GM21786 (cell line): Measurements from ENCODE around the gene SPDYE2B.
"Not testable (repeated sequence)": the region's sequence is repeated elsewhere in the genome, so short reads cannot be mapped to it uniquely, and the experiment has no call there.

Source experiments
- ATAC-seq: cut with Tn5 transposase; IDR thresholded peaks from one replicate; pipeline ENCODE4 v1.9.1; 2021; ENCODE audit not compliant: unreplicated experiment

SPDYE2B gene, protein sequence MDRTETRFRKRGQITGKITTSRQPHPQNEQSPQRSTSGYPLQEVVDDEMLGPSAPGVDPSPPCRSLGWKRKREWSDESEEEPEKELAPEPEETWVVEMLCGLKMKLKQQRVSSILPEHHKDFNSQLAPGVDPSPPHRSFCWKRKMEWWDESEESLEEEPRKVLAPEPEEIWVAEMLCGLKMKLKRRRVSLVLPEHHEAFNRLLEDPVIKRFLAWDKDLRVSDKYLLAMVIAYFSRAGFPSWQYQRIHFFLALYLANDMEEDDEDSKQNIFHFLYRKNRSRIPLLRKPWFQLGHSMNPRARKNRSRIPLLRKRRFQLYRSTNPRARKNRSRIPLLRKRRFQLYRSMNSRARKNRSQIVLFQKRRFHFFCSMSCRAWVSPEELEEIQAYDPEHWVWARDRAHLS

DNA sequence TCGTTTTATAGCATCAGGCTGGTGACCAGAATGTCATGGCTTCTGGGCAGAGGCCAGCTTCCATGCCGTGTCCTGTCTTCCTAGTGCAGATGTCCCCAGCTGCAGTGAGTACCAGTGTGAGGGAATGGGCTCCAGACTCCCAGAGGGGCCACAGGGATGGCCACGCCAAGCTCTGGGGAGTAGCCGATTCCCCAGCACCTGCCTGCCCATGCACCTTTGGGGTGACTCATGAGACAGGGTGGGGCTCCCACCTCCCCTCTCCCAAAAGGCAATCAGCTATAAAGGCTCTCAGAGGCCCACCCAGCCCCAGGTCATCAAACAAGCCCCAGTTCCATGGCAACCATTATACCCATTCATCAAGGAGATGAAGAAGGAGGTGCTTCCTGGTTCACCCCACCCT lies at the start of gene SPDYE2B:
Gene SPDYE2B (plus strand): TSS at position 396 of the 400 bp plus-strand sequence. CDS start 2,030 bp downstream, outside the sequence.
- ATAC-seq, result not testable (repeated sequence)

DNA sequence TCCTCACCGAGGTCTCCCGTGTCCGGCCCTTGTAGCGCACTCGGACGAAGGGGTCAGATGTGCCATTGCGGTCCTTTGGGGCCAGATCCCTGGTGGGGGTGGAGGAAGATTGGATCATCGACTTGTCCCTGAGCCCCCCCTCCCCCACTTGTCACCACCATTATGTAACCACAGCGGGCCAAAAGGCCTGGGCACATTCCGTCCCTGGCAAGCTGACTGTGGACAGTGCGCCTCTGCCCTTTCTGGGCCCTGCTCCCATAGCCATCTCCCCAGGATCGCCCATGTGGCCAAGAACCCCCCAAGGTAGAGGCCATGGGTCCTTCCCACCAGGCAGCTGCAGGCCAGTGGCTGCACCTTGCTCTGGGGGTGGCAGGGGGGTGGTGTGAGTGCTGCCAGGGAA lies 47.8 kb upstream of the SPDYE2B start:
- ATAC-seq, result not testable (repeated sequence)

GRCh38 chr7:102604431-102605145 lies 45.5 kb upstream of the SPDYE2B start:
- ATAC-seq, result not testable (repeated sequence)

- ATAC-seq, result not testable (repeated sequence)
These were observed 43.3 kb upstream of the SPDYE2B start for GRCh38 chr7:102606848-102607247.

GRCh38 chr7:102609734-102610133 lies 40.4 kb upstream of the SPDYE2B start:
- not testable (repeated sequence) for ATAC-seq

DNA sequence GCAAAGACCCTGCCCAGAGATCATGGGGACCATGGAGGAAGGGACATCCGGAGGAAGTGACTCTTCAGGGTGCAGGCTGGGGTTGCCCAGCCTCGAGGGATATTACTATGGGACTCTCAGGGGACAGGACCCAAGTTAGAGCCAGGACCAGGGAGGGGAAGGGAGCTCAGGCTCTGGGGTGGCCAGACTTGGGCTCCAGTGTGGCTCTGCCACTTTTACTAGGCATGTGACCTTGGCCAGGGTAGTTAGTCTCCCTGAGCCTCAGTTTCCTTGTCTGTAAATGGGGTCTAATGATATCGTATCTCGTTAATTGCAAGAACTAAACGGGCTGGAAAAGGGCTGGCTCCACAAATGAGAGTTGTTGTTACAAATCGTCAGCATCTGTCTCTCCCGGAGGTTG lies 39.7 kb upstream of the SPDYE2B start:
- ATAC-seq, result not testable (repeated sequence)

- ATAC-seq, result peak; percentile 39
These were observed 39.0 kb upstream of the SPDYE2B start for GRCh38 chr7:102611013-102611674.

DNA sequence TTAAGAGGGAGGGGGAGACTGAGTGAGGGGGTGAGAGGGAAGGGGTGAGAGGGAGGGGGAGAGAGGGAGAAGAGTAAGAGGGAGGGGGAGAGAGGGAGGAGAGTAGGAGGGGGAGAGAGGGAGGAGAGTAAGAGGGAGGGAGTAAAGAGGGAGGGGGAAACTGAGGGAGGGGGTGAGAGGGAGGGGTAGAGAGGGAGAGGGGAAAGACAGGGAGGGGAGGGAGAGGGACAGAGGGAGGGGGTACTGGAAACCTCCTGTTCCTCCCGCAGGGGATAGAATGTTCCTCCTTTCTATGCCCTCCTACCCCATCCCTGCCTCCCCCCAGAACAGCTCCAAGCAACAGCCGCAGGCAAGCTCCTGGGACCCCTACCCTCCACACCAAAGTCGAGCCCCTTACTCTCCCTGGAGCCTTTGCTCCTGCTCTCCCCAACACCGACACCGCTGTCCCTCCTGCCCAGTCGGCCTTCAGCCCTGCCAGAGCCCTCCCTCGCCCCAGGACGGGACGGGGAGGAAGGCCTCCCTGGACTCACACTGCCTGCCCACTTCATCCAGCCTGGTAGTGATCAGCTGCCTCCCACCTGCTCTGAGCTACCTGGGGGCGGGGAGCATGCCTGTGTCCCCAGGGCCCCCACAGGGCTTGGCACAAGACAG lies 38.3 kb upstream of the SPDYE2B start:
- not testable (repeated sequence) for ATAC-seq

DNA sequence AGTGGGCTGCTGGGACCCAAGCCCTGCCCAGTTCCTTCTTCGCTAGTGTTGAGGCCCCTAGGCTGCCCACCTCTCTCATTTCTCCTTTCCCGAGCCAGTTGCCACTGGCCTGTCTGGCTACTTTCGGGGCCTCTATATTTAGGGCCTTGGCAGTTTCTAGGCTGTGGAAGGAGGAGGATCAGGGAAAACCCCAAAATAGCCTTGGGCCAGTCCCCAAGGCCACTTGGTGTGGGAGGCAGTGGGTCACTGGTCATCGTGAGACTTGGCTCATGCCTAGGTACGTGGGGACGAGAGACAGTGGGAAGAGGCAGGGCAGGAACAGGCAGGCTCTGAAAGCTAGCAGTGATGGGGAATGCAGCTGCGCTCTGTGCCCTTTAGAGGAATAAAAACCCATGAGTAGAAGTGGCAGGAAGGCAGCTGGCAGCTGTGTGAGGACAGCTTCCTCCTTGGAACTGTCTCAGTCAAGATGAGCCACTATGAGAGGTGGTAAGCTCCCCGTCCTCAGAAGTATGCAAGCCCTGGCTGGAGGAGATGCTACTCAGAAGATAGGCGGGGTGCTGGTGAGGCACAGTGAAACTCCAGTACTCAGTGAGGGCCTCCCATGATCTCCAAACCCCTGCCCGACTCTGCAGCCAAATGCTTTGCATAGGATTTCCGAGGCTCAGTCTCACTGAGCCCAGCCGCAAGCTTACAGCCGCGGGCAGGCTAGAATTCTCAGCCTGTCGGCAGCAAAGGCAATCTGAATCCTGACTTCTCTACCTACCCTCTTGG lies 36.4 kb upstream of the SPDYE2B start:
- peak; percentile 59 for ATAC-seq

GRCh38 chr7:102614346-102614697 lies 35.8 kb upstream of the SPDYE2B start:
- peak; percentile 24 for ATAC-seq

GRCh38 chr7:102614873-102615272 lies 35.2 kb upstream of the SPDYE2B start:
- not testable (repeated sequence) for ATAC-seq

GRCh38 chr7:102615930-102616329 lies 34.2 kb upstream of the SPDYE2B start:
- ATAC-seq, result not testable (repeated sequence)

DNA sequence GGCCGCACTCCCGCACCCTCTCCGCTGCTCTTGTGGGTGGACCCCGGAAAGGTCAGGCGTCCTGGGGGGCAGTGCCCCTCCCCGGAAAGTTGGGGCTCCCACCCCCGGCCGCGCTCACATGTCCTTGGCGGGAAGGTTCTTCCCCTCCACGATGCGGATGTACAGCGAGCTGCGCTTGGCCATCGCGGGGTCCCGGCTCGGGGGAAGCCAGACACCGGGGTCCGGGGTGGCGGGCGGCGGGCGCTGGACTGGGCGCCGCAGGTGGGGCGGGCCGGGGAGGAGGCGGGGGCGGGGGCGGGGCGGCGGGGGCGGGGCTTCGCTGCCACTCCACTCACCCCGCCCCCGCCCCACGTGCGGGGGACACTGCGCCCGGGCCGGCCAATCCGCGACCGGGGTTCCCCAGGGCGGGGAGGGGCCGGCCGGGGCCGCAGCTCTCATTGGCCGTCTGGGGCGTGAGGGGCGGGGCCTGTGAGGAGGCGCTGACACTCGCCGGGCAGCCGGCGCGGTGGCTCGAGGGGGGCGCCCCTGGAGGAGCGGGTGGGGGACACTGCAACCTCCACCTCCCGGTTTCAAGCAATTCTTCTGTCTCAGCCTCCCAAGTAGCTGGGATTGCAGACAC lies 33.5 kb upstream of the SPDYE2B start, which contains the start of gene RASA4:
Gene RASA4 (minus strand): TSS at position 250 of the 619 bp plus-strand sequence. CDS start 67 bp downstream, at position 183.
- peak; percentile 54 for ATAC-seq

DNA sequence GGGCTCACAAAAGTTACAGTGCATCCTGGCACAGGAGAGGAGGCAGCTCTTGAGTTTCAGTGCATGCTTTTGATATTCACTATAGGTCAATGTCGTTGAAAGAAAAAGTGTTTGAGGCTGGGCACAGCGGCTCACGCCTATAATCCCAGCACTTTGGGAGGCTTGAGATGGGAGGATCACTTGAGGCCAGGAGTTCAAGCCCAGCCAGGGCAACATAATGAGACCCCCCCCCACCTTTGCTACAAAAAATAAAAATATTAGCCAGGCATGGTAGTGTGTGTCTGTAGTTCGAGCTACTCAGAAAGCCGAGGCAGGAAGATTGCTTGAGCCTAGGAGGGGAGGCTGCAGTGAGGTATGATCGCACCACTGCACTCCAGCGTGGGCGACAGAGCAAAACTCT lies 32.0 kb upstream of the SPDYE2B start:
- ATAC-seq, result not testable (repeated sequence)

DNA sequence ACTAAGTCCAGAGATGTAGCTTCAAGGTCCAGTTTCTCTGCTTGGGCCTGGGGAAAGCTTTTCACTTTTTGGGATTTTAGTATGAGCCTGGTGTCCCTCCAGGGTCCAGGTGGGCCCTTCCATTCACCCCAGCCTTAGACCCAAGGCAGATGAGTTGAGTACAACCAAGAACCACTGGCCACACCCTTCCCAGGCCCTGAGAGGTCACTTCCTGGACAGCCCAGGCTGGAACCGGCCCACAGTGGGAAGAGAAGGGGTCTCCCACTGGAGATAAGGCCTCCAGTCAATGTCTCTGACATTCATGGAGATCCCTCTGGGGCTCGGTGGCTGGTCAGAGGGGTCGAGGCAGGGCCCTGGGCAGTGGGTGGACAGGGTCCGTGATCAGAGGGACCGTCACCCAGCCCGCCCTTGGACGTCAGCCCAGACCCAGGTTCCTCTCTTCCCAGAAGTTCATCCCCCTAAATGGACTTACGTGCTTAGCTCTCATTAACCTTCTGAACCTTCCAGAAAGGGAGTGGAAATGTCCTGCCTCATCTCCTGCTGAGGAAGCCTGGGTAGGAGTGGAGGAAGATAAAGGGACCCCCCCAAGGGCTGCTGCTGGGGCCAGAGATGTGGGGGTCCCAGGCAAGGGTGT lies 22.7 kb upstream of the SPDYE2B start:
- ATAC-seq, result not testable (repeated sequence)

DNA sequence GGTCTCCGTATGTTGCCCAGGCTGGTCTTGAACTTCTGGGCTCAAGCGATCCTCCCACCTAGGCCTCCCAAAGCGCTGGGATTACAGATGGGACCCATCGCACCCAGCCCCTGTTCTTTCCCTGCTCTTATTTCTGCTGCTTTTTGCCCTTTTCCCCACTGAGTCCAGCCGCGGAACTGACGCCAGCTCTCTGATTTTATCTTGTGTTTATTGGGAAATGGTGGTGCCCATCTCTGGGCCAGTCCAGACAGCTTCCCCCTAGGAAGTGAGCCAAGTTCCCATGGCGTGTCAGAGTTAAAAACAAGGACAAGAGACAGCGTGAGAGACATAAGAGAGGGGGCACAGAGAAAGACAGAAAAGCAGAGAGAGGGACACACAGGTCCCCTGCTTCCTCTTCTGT lies 19.5 kb upstream of the SPDYE2B start:
- ATAC-seq, result not testable (repeated sequence)

DNA sequence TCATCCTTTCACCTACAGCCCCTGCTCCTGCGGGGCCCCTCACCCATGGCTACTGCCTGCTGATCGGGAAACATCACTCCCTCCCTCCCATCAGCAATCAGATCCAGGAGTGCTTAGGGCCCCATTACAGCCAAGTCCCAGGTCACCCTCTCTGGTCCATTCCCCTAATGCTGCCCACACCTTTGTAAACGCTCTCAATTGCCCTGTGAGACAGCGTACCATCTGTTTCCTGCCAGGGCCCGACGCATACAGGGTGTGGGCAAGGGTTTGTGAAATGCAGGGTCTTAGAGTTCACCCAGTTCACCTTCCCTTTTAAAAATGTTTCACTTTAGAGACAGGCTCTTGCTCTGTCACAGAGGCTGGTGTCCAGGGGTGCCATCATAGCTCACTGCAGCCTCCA lies 15.8 kb upstream of the SPDYE2B start:
- ATAC-seq, result not testable (repeated sequence)

- ATAC-seq, result not testable (repeated sequence)
These were observed 14.8 kb upstream of the SPDYE2B start for GRCh38 chr7:102635354-102635753.

DNA sequence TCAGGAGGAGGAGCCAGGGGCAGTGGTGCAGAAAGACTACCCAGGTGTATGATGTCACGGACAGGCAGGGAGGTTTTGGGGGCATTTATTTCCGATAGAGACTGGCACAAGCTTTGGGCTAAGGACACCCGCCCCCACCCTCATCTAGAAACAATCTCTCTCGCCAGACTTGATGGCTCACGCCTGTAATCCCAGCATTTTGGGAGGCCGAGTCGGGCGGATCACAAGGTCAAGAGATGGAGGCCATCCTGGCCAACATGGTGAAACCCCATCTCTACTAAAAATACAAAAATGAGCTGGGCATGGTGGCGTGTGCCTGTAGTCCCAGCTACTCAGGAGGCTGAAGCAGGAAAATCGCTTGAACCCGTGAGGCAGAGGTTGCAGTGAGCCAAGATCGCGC lies 13.2 kb upstream of the SPDYE2B start:
- not testable (repeated sequence) for ATAC-seq
